ENCODE results near the gene ZNF223. TPM values are rescaled to one million over a fixed set of nuclear protein-coding genes. Genes with fewer than 3 reads are reported as not detected.
A peak's percentile ranks its signal among the peaks of the same experiment; 100 is the strongest.

Gene ZNF223
- polyA plus RNA-seq, 1 of the 3 experiments (the other 2 are of a cell fraction): 2.7 TPM

DNA sequence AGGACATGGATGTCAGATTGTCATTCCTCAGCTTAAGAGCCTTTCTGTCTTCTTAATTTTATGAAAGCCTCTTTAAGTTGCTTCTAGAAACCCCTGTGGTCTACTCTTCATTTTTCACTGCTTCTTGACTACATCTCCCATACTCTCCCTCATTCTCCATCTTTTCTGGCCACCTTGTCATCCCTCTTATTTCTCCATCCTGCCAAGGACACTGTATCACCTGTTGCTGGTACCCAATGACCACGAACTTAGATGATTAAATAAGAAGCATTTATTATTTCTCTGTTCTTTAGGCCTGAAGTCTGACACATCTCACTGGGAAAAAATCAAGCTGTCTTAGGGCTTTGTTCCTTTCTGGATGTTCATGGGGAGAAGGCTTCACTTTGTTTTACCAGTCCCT is 9.2 kb downstream of the ZNF223 start:
- ChIA-PET POLR2A (no interaction called here), CTCF (no interaction called here)
- TF ChIP-seq, protein P1, sequence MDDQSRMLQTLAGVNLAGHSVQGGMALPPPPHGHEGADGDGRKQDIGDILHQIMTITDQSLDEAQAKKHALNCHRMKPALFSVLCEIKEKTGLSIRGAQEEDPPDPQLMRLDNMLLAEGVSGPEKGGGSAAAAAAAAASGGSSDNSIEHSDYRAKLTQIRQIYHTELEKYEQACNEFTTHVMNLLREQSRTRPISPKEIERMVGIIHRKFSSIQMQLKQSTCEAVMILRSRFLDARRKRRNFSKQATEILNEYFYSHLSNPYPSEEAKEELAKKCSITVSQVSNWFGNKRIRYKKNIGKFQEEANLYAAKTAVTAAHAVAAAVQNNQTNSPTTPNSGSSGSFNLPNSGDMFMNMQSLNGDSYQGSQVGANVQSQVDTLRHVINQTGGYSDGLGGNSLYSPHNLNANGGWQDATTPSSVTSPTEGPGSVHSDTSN (IDR thresholded peaks at IDR 0.05): no peak
- TF ChIP-seq MAX (IDR thresholded peaks at IDR 0.05; ENCODE audit: low read depth) (no peak), FOSL2 (IDR thresholded peaks at IDR 0.05; ENCODE audit: borderline replicate concordance, low read depth) (no peak)
- TF ChIP-seq, protein P2, sequence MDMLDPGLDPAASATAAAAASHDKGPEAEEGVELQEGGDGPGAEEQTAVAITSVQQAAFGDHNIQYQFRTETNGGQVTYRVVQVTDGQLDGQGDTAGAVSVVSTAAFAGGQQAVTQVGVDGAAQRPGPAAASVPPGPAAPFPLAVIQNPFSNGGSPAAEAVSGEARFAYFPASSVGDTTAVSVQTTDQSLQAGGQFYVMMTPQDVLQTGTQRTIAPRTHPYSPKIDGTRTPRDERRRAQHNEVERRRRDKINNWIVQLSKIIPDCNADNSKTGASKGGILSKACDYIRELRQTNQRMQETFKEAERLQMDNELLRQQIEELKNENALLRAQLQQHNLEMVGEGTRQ (IDR thresholded peaks at IDR 0.05; ENCODE audit: borderline replicate concordance, low read depth, low read length): no peak
- Histone ChIP-seq H4K20me1 (ENCODE audit: insufficient read depth) (no peaks in the 10 kb centered on the region), H3K4me3 (ENCODE audit: low read depth in 2 of 2, low read length in 1 of 2) (no peak overlapping the region), H3K9me3 (peaks cover 15% of the 10 kb centered on the region; the same call in 1 of the 2 replicates), H3K27me3 (ENCODE audit: insufficient read depth) (no peaks in the 10 kb centered on the region), H3K36me3 (replicated peaks in 1 of 2; ENCODE audit: control insufficient read depth in 1 of 2, insufficient read depth in 2 of 2, low read length in 1 of 2) (peaks cover 71 to 80% of the 10 kb centered on the region in 2 experiments), H2AFZ (ENCODE audit: low read depth) (no peak overlapping the region), H3K4me2 (no peak overlapping the region), H3F3A (replicated peaks; ENCODE audit: insufficient read depth) (no peaks in the 10 kb centered on the region), H3K27ac (ENCODE audit: low read depth in 2 of 2, low read length in 1 of 2) (no peak overlapping the region), H3K79me2 (ENCODE audit: insufficient read depth) (no peaks in the 10 kb centered on the region), H3K9ac (no peak overlapping the region), H3K9me2 (no peaks in the 10 kb centered on the region), H3K4me1 (ENCODE audit: control insufficient read depth in 1 of 2, insufficient read depth in 2 of 2, low read depth in 1 of 2, low read length in 1 of 2) (no peaks in the 10 kb centered on the region)
- DNase-seq: no peak
- 92% methylated on average over 1 of the region's 1 CpG for WGBS (ENCODE audit: low lambda C conversion rate)

DNA sequence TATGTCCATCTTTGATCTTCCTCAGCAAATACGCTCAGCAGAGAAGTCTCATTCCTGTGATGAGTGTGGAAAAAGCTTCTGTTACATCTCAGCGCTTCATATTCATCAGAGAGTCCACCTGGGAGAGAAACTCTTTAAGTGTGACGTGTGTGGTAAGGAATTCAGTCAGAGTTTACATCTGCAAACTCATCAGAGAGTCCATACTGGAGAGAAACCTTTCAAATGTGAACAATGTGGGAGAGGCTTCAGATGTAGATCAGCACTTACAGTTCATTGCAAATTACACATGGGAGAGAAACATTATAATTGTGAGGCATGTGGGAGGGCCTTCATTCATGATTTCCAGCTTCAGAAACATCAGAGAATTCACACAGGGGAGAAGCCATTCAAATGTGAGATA is 14.5 kb downstream of the ZNF223 start:
- peak overlapping the region in 1 of 2 experiments; percentile 14; a peak in 1 of 4 replicates for H3K4me3 ChIP-seq (ENCODE audit: low read depth in 2 of 2, low read length in 1 of 2)
- ChIA-PET CTCF (no interaction called here), POLR2A (no interaction called here)
- no peak overlapping the region for H2AFZ ChIP-seq (ENCODE audit: low read depth)
- H3K4me2 ChIP-seq: no peak overlapping the region
- H3K9ac ChIP-seq: no peak overlapping the region
- H4K20me1 ChIP-seq (ENCODE audit: insufficient read depth): no peaks in the 10 kb centered on the region
- peaks cover 59 to 68% of the 10 kb centered on the region in 2 experiments for H3K36me3 ChIP-seq (replicated peaks in 1 of 2; ENCODE audit: control insufficient read depth in 1 of 2, insufficient read depth in 2 of 2, low read length in 1 of 2)
- H3K79me2 ChIP-seq (ENCODE audit: insufficient read depth): no peaks in the 10 kb centered on the region
- no peak for DNase-seq
- peaks cover 17% of the 10 kb centered on the region; the same call in 1 of the 2 replicates for H3K9me3 ChIP-seq
- 72% methylated on average over 3 of the region's 3 CpGs for WGBS (ENCODE audit: low lambda C conversion rate)
- H3F3A ChIP-seq (replicated peaks; ENCODE audit: insufficient read depth): no peaks in the 10 kb centered on the region
- no peak overlapping the region for H3K27ac ChIP-seq (ENCODE audit: low read depth in 2 of 2, low read length in 1 of 2)
- H3K4me1 ChIP-seq (ENCODE audit: control insufficient read depth in 1 of 2, insufficient read depth in 2 of 2, low read depth in 1 of 2, low read length in 1 of 2): 0 out of 4 replicates have a peak, but pooled peaks cover 0 to under 1% of the 10 kb centered on the region in 2 experiments
- H3K9me2 ChIP-seq: no peaks in the 10 kb centered on the region
- H3K27me3 ChIP-seq (ENCODE audit: insufficient read depth): no peaks in the 10 kb centered on the region
- TF ChIP-seq FOXM1 (IDR thresholded peaks at IDR 0.05; ENCODE audit: low read depth) (no peak), RXRA (IDR thresholded peaks at IDR 0.05; ENCODE audit: borderline replicate concordance, low read depth) (no peak), CHD2 (IDR thresholded peaks at IDR 0.05; ENCODE audit: low read length, partially characterized antibody) (no peak), TAF1 (IDR thresholded peaks at IDR 0.05; ENCODE audit: borderline replicate concordance, low read depth, low read length) (no peak), EZH2phosphoT487 (IDR thresholded peaks at IDR 0.05; ENCODE audit: borderline replicate concordance, low read depth) (no peak), NRF1 (IDR thresholded peaks at IDR 0.05; ENCODE audit: low read depth, low read length) (no peak)
- TF ChIP-seq, protein P3, sequence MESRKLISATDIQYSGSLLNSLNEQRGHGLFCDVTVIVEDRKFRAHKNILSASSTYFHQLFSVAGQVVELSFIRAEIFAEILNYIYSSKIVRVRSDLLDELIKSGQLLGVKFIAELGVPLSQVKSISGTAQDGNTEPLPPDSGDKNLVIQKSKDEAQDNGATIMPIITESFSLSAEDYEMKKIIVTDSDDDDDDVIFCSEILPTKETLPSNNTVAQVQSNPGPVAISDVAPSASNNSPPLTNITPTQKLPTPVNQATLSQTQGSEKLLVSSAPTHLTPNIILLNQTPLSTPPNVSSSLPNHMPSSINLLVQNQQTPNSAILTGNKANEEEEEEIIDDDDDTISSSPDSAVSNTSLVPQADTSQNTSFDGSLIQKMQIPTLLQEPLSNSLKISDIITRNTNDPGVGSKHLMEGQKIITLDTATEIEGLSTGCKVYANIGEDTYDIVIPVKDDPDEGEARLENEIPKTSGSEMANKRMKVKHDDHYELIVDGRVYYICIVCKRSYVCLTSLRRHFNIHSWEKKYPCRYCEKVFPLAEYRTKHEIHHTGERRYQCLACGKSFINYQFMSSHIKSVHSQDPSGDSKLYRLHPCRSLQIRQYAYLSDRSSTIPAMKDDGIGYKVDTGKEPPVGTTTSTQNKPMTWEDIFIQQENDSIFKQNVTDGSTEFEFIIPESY (IDR thresholded peaks at IDR 0.05; ENCODE audit: borderline replicate concordance, low read depth): no peak
- TF ChIP-seq, protein P4, sequence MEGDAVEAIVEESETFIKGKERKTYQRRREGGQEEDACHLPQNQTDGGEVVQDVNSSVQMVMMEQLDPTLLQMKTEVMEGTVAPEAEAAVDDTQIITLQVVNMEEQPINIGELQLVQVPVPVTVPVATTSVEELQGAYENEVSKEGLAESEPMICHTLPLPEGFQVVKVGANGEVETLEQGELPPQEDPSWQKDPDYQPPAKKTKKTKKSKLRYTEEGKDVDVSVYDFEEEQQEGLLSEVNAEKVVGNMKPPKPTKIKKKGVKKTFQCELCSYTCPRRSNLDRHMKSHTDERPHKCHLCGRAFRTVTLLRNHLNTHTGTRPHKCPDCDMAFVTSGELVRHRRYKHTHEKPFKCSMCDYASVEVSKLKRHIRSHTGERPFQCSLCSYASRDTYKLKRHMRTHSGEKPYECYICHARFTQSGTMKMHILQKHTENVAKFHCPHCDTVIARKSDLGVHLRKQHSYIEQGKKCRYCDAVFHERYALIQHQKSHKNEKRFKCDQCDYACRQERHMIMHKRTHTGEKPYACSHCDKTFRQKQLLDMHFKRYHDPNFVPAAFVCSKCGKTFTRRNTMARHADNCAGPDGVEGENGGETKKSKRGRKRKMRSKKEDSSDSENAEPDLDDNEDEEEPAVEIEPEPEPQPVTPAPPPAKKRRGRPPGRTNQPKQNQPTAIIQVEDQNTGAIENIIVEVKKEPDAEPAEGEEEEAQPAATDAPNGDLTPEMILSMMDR (IDR thresholded peaks at IDR 0.05): no peak

Data from SK-N-SH (cell line).